Measurements from ENCODE around the gene PLXNB1. TPM values are rescaled to one million over a fixed set of nuclear protein-coding genes. Genes with fewer than 3 reads are reported as not detected.
A peak's percentile ranks its signal among the peaks of the same experiment; 100 is the strongest.

PLXNB1 gene
- 100 to 1,000 TPM in 2 of 3 donors, 10 to 100 TPM in 1; 98.1 to 136 (median 127) TPM for total RNA-seq
- long read RNA-seq, donor 1, full-length matches to known transcripts: 1 of 81 reads
- long read RNA-seq, donor 1, partial matches to known transcripts: 45 of 81 reads
- long read RNA-seq, donor 1, other reads (novel, unspliced or antisense): 35 of 81 reads
- long read RNA-seq, donor 2, partial matches to known transcripts: 3 of 6 reads
- long read RNA-seq, donor 2, other reads (novel, unspliced or antisense): 3 of 6 reads

- H3K4me3 ChIP-seq: peak within 1 kb of the TSS; percentile 68
- intact Hi-C loops (cut with DNase I, micrococcal nuclease): no loop called here
- peaks cover 51% of the 10 kb centered on the region for H3K4me1 ChIP-seq (ENCODE audit: low read depth)
- no peaks in the 10 kb centered on the region for H3K36me3 ChIP-seq (ENCODE audit: low read depth)
- ATAC-seq (peak; percentile 52), DNase-seq (peak; percentile 80 to 87 (median 85))
- TF ChIP-seq CTCF (IDR thresholded peaks at IDR 0.05): no peak
- no peaks in the 10 kb centered on the region for H3K9me3 ChIP-seq
Measured at GRCh38 chr3:48429960-48430707, at the start of gene PLXNB1. Gene PLXNB1 (minus strand): TSS chr3:48430086. CDS start chr3:48424611, 5,475 bp downstream.

- peak in 1 of 3 donors; percentile 72 for DNase-seq
- H3K9me3 ChIP-seq: no peaks in the 10 kb centered on the region
- H3K36me3 ChIP-seq (ENCODE audit: low read depth): no peaks in the 10 kb centered on the region
- H3K4me1 ChIP-seq (ENCODE audit: low read depth): no peaks in the 10 kb centered on the region
- TF ChIP-seq CTCF (IDR thresholded peaks at IDR 0.05): no peak
- intact Hi-C loops (cut with DNase I, micrococcal nuclease): no loop called here
- ATAC-seq: peak; percentile 76
- H3K4me3 ChIP-seq: no peak overlapping the region
Measured at GRCh38 chr3:48478626-48479555, 49.0 kb upstream of the PLXNB1 start.

GRCh38 chr3:48477959-48478520, 48.2 kb upstream of the PLXNB1 start:
- intact Hi-C loops (cut with DNase I, micrococcal nuclease): no loop called here
- ATAC-seq: no peak

GRCh38 chr3:48476426-48477053, 46.7 kb upstream of the PLXNB1 start:
- no peak for TF ChIP-seq CTCF (IDR thresholded peaks at IDR 0.05)
- H3K36me3 ChIP-seq (ENCODE audit: low read depth): no peaks in the 10 kb centered on the region
- intact Hi-C loops (cut with DNase I, micrococcal nuclease): no loop called here

More at GRCh38 chr3:48477959-48478520, 48.2 kb upstream of the PLXNB1 start:
- Histone ChIP-seq H3K36me3 (ENCODE audit: low read depth) (no peaks in the 10 kb centered on the region), H3K4me1 (ENCODE audit: low read depth) (peaks cover 6% of the 10 kb centered on the region), H3K9me3 (no peaks in the 10 kb centered on the region), H3K4me3 (no peak overlapping the region)
- TF ChIP-seq CTCF (IDR thresholded peaks at IDR 0.05): no peak
- no peak for DNase-seq

GRCh38 chr3:48475188-48475587, 45.3 kb upstream of the PLXNB1 start:
- Histone ChIP-seq H3K4me3 (no peak overlapping the region), H3K9me3 (no peaks in the 10 kb centered on the region), H3K36me3 (ENCODE audit: low read depth) (no peaks in the 10 kb centered on the region), H3K4me1 (ENCODE audit: low read depth) (peaks cover 23% of the 10 kb centered on the region)
- DNase-seq (no peak), ATAC-seq (no peak)
- TF ChIP-seq CTCF (IDR thresholded peaks at IDR 0.05): no peak
- intact Hi-C loops (cut with DNase I, micrococcal nuclease): no loop called here

More at GRCh38 chr3:48476426-48477053, 46.7 kb upstream of the PLXNB1 start:
- no peak overlapping the region for H3K4me3 ChIP-seq
- ATAC-seq: no peak
- H3K9me3 ChIP-seq: no peaks in the 10 kb centered on the region
- DNase-seq: no peak
- peaks cover 15% of the 10 kb centered on the region for H3K4me1 ChIP-seq (ENCODE audit: low read depth)

Measured in mucosa of descending colon (tissue), 3 donors.